GM18526 (cell line): ENCODE data around the gene ABL2.

Experiments
- POLR2A ChIP-seq: IDR thresholded peaks from 3 replicates; pipeline ENCODE4 v1.6.1; 2011; ENCODE audit not compliant: insufficient read length; ENCODE audit errors: extremely low read depth

ABL2 gene

DNA sequence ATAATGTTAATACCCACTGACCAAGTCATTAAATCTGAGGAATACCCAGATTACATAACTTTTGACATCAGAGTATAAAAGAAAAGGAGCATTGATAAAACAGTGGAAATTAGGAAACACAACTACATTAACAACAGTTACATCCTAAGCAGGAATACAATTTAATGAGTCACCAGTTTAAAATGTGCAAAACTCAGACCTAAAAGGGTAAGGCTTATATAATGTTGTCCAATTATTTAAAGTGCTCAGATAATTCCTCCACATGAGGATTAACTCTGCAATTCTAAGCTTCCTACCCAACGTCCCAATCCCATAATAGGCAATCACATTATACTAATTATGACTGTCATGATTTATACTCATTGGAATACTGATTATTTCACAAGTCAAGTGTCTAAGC is 50.5 kb downstream of the ABL2 start:
- TF ChIP-seq POLR2A, result no peak

DNA sequence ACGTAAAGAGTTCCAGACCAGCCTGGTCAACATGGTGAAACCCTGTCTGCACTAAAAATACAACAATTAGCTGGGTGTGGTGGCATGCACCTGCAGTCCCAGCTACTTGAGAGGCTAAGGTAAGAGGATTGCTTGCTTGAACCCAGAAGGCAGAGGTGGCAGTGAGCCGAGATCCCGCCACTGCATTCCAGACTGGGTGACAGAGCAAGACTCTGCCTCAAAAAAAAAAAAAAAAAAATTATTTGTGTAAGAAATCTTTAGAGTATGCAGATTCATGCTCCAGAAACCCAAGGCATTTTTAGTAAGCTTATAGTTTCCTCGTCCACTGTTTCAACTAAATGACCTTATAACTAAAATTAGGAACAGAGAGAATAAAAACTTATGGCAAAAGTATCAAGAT is 51.3 kb downstream of the ABL2 start:
- no peak for TF ChIP-seq POLR2A

DNA sequence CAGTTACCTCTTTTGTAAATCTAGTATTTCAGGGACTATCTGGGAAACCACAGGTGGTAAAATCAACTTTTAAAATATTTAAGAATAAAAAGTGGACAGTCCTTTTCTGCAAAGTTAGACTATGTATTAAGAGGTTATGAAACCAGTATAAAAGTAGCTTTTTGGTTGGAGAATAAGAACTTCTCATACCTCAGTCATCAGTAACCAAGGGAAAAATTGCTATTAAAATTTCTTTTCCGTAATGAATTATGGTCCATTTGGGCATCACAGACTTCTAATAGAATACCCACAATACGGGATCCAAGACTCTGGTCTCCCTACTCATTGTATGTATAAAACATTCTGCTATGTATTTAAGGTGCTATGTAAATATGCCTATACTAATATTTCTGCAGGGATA is 51.9 kb downstream of the ABL2 start:
- TF ChIP-seq POLR2A, result no peak

DNA sequence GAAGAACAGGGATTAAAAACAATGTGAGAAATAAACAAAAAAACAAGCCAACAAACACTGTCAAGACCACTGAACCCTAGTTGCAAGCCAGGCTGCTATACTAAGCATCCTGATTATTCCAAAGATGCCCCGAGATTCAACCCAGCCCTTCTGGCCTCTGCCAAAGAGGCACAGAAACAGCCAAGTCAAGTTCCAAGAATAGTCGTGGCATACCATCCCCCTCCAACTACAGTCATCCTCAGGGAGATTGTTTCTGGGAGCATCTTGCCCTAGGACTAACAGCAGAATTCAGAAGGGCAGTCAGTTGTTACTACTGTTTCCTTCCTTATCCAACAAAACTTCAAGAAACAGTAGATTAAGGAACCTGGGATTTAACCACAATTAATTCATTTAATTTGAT is 52.3 kb downstream of the ABL2 start:
- no peak for TF ChIP-seq POLR2A

DNA sequence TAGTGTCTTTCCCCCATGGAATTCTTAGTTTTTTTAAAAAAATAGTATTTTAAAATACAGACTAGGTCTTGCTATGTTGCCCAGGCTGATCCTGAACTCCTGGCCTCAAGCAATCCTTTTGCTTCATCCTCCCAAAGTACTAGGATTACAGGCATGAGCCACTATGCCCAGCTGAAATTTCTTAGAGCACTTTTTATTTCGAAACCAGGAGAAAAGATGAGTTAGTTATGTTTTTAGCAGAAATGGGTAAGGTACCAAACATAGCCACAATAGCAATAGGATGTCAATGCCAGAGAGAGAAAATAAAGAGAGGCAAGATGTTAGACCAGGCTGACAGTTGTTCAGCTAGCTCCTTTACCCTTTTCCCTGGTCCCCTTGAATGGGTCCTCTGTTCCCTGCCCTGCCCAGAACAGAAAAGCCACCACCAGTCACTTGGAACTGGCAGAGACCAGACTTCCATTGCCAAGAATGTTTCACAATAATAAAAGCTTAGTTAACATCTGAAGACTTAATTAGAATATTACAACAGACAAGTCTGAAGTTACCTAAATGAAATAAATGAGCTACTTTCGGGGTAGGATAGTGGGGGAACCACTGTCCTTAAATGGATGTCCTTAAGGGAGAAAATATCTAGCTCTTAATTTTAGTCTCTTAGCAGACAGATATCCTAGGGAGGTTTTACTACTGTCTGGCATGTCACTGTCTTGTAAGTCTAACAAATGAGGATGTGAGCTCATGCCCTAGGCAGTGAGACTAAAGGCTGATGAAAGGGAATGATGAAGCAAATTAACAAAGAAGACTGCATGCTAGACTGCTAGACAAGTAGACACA is 54.3 kb downstream of the ABL2 start:
- no peak for TF ChIP-seq POLR2A

DNA sequence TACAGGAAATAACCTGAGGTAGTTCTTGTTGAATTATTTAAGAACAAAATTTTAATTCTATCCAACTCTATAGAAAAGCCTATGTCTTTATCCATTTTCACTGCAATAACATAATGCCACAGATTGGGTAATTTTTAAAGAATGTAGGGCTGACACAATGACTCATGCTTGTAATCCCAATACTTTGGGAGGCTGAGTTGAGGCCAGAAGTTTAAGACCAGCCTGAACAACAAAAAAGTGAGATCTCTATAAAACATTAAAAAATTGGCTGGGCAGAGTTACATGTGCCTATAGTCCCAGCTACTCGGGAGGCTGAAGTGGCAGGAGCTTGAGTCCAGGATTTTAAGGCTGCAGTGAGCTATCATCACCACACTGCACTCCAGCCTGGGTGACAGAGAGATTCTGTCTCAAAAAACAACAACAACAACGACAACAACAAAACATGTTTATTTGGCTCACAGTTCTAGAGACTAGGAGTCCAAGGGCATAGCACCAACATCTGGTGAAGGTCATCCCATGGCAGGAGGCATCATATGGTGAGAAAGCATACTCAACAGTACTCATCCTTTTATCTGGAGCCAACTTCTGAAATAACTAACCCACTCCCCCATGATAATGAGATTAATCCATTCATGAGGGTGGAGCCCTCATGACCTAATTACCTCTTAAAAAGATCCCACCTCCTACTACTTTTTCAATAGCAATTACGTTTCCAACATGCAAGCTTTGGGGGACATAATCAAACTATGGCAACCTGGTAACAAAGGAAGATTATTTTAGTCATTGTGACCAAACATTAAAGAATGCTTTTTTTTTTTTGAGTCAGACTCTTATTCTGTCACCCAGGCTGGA is 59.6 kb downstream of the ABL2 start:
- TF ChIP-seq POLR2A, result no peak

DNA sequence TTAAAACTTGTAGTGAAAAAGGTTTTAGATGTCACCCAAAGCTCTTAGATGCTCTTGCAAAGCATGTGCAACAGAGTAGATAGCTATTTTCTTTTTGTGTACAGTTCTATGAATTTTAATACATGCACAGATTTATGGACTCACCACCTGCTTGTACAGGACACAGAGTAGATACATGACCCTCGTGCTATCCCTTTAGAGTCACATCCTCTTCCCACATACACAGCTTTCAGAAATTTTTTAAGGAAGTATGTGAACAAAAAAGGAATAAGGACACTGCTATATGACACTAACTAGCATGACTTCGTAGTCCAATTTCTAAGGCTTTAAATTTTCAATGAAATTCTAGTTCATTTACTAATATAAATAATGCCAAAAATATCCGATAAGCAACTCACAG is 60.9 kb downstream of the ABL2 start:
- no peak for TF ChIP-seq POLR2A

DNA sequence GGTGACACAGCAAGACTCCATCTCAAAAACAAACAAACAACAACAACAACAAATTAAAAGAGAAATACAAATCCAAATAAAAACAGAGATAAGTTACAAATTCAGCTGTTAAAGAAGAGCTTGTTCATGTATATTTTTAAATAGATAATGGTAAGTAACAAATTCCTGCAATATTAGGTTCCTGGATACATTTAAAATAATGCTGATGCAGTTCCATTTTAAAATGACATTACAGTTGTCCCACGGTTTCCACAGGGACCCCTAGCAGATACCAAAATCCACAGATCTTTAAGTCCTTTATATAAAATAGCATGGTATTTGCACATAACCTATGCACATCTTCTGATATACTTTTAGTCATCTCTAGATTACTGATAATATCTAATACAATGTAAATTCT is 61.5 kb downstream of the ABL2 start:
- TF ChIP-seq POLR2A, result no peak

DNA sequence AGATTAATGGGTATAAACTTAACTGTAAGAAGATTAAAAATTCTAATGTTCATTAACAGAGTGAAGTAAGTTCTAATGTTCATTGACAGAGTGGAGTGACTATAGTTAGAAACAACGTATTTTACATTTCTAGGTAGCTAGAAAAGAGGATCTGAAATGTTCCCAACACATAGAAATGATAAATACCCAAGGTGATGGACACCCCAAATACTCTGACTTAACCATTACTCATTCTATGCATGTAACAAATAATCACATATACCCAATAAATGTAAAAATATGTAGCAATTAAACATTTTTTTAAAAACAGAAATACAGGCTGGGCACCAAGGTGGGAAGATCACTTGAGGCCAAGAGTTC is 62.1 kb downstream of the ABL2 start:
- no peak for TF ChIP-seq POLR2A

DNA sequence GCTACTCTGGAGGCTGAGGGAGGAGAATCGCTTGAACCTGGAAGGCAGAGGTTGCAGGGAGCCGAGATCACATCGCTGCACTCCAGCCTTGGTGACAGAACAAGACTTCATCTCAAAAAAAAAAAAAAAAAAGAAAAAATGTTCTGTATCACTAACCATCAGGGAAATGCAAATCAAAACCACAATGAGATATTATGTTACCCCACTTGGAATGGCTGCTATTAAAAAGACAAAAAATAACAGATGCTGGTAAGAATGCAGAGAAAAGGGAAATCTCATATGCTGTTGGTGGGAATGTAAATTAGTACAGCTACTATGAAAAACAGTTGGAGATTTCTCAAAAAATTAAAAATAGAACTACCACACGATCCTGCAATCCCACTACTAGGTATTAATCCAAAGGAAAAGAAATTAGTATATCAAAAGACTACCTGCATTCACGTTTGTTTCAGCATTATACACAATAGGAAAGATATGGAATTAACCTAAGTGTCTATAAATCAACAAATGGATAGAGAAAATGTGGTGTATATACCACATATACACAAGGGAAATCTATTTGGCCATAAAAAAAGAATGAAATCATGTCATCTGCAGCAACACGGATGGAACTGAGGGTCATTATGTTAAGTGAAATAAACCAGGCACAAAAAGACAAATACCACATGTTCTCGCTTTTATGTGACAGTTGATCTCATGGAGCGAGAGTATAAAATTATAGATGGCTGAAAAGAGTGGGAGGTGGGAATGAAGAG is 62.6 kb downstream of the ABL2 start:
- no peak for TF ChIP-seq POLR2A

DNA sequence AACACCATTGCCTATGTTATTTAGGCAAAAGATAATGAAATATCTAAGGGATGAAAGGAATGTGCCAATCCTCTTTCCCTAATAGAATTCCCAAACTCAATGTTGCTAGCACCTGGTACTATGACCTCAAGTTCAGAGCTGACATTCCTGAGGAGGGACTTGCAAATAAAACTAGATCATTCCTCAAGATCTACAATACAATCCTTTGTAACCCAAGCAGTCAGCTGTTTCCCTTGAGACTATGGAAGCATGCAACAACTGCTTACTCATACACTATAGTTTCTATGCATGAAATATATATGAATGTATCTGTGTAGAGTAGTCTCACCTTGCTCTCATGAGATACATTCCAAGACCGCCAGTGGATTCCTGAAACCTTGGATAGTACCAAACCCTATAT is 65.0 kb downstream of the ABL2 start:
- no peak for TF ChIP-seq POLR2A

DNA sequence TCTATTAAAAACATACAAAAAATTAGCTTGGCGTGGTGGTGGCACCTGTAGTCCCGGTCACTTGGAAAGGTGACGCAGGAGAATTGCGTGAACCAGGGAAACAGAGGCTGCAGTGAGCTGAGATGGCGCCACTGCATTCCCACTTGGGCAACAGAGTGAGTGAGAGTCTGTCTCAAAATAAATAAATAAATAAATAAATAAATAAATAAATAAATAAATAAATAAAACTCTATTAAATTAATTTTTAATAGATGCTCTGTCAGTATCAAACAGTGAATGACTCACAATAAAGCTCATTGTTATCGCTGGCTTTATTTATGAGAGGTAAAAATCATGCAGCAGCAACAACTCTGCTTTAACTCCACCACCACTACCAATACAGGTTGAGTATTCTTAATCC is 72.8 kb downstream of the ABL2 start:
- no peak for TF ChIP-seq POLR2A

DNA sequence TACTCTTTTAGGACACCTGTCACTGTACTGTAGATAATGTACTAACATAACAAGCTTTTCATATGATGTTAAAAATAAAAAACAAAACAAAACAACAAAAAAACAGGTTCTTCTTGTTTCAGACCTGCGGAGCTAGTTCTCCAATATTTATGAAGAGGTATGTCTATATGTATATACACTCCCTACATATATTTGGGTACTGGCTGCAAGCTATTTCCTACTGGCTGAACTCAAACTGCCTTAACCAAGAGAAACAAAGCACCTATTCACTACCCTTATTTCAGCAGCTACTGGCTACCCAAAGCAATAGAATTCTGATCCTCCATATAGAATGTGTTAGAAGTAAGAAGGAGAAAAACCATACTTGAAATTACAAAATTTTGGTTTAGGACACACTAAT is 73.5 kb downstream of the ABL2 start:
- no peak for TF ChIP-seq POLR2A

DNA sequence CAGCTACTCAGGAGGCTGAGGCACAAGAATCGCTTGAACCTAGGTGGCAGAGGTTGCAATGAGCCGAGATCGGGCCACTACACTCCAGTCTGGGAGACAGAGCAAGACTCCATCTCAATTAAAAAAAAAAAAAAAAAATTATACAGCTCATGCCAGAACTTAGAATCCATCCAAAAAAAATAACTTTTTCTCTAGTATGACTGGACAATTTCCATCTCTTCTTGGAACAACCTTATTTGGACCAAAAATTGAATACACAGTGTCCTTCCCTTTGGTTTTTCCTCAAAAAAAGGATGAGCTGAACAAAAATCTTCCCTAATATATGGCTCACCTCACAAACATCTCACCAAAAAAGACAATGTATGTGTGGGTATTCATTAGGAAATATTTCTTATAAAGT is 73.9 kb downstream of the ABL2 start:
- no peak for TF ChIP-seq POLR2A

DNA sequence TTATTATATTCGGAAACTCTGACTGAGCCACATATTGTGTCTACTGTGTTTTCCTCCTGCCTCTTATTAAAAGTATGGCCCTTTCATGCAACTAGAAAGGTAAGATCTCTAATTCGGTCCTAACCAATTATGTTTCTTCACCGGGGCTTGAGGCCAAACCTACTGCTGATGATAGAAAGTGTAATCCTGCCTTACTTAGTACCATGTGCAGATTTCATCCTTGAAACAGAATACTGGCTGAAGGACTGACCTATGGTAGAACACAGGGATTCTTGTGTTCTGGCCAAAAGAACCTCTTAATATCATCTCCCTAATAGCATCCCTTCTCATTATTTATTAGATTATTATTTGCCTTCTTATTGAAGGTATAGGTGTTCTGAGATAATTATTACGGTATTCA is 75.0 kb downstream of the ABL2 start:
- no peak for TF ChIP-seq POLR2A

DNA sequence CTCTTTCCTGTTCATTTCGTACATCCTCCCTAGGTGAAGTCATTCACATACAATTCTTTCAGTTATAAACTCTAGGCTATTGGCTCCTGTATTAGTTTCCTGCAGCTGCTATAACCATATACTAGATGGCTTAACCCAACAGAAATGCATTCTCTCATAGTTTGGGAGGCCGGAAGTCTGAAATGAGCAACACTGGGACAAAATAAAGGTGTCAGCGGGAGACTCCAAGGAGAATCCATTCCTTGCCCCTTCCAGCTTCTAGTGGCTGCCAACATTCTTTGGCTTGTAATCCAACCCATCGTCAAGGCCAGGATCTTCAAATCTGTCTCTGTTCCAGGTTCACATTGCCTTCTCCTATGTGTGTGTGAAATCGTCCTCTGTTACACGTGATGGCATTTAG is 76.3 kb downstream of the ABL2 start:
- no peak for TF ChIP-seq POLR2A

DNA sequence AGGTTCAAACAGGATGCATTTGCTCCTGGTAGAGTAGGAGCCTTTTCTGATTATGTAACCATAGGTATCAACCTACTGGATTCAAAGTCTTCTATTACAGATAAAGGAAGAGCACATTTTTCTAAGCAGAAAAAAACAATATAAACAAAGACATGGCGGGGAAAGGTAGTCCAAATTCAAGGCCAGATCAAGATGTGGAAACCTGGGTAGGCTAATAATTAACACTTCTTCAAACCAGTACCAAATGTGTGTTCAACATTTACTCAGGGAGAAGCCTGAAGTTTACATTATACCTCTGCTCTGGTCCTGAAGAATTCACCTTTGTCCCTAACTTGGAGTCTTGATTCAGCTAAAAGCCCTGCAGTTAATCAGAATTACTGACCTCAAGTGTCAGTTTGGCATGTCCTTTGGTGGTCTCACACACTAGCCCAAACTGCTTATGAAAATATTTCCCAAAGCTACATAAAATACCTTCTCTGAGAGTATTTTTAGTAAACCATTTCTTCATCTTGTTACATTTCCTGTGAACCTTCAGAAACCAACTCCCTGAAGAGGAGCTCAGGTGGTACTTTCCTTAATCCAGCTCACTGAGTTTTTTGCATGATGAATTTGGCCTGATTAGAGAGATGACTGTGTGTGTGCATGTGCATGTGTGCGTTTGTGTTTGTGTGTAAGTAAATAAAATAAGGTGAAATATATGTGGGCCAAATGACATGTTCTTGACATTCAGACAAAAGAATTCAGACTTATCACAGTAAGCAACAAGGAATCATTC is 77.4 kb downstream of the ABL2 start:
- no peak for TF ChIP-seq POLR2A
